ENCODE data around the gene LRRC4B.

Gene LRRC4B

DNA sequence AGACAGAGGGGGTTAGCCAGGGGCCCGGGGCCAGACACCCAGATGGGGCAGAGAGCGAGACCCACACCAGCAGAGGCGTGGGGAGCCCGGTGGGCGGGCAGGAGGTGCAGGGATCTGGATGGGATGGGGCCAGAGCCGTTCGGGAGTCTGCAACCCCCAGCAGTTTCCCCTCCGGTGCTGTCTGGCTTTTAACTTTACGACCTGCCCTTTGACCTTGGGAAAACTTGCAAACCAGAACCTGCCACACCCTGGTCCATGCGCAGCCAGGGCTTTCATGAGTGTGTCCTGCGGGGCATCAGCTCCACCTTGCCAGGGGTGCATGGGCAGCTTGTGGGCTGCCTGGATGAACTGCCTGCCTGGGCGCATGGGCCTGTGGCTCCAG lies 67.1 kb downstream of the LRRC4B start:
- TF ChIP-seq, protein P1, sequence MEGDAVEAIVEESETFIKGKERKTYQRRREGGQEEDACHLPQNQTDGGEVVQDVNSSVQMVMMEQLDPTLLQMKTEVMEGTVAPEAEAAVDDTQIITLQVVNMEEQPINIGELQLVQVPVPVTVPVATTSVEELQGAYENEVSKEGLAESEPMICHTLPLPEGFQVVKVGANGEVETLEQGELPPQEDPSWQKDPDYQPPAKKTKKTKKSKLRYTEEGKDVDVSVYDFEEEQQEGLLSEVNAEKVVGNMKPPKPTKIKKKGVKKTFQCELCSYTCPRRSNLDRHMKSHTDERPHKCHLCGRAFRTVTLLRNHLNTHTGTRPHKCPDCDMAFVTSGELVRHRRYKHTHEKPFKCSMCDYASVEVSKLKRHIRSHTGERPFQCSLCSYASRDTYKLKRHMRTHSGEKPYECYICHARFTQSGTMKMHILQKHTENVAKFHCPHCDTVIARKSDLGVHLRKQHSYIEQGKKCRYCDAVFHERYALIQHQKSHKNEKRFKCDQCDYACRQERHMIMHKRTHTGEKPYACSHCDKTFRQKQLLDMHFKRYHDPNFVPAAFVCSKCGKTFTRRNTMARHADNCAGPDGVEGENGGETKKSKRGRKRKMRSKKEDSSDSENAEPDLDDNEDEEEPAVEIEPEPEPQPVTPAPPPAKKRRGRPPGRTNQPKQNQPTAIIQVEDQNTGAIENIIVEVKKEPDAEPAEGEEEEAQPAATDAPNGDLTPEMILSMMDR (conservative IDR thresholded peaks at IDR 0.05; ENCODE audit: low read depth, low read length) = no peak
- H3K4me3 ChIP-seq (ENCODE audit: low read depth, low read length) = no peak overlapping the region
- no peak for DNase-seq (ENCODE audit: low read depth)

DNA sequence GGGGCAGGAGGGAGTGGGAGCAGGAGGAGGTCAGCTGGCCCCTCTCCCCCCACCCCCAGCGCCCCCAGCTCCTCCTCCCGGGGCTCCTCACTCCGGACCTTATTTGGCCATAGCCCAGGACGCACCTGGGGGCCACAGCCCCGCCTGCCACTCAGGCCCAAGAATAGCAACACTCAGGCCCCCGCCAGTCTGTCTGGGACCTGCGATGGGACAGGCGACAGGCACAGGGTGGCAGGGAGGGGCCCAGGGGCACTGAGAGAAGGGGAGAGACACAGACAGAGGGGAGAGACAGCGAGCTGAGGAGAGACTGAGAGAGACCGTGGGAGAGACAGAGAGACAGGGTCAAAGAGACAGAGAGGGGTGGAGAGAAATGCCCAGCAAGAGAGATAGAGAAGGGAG lies 67.5 kb downstream of the LRRC4B start:
- DNase-seq (ENCODE audit: low read depth) = no peak
- TF ChIP-seq, protein P1 (conservative IDR thresholded peaks at IDR 0.05; ENCODE audit: low read depth, low read length) = no peak
- H3K4me3 ChIP-seq (ENCODE audit: low read depth, low read length) = no peak overlapping the region

DNA sequence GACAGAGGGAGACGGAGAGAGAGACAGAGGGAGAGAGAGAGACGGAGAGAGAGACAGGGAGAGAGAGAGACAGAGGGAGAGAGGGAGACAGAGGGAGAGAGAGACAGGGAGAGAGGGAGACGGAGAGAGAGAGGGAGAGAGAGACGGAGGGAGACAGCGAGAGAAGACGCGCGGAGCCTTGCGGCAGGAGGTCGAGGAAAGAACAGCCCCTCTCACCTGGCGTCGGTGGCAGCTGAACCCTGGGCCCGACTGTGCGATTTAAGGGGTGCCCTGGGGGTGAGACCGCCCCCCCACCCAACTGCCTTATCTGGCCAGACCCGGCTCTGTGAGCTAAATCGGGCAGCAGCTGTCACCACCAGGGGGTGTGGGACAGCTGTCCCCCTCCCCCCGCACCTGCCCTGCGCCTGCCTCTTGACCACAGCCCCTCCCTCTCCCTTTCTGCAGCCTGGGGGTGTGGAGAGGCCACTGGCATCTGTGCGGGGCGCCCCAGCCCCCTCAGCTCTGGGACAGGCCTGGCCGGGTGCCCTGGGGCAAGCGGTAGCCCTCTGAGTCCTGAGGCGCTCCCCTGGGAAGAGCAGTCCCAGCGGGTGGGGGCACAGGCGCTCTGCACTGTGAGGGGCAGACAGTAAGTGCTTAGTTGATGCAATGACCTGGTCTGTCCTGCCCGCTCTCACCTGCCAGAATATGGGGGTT lies 68.0 kb downstream of the LRRC4B start:
- no peak overlapping the region for H3K4me3 ChIP-seq (ENCODE audit: low read depth, low read length)
- DNase-seq (ENCODE audit: low read depth) = no peak
- TF ChIP-seq, protein P1 (conservative IDR thresholded peaks at IDR 0.05; ENCODE audit: low read depth, low read length) = peak; percentile 29

DNA sequence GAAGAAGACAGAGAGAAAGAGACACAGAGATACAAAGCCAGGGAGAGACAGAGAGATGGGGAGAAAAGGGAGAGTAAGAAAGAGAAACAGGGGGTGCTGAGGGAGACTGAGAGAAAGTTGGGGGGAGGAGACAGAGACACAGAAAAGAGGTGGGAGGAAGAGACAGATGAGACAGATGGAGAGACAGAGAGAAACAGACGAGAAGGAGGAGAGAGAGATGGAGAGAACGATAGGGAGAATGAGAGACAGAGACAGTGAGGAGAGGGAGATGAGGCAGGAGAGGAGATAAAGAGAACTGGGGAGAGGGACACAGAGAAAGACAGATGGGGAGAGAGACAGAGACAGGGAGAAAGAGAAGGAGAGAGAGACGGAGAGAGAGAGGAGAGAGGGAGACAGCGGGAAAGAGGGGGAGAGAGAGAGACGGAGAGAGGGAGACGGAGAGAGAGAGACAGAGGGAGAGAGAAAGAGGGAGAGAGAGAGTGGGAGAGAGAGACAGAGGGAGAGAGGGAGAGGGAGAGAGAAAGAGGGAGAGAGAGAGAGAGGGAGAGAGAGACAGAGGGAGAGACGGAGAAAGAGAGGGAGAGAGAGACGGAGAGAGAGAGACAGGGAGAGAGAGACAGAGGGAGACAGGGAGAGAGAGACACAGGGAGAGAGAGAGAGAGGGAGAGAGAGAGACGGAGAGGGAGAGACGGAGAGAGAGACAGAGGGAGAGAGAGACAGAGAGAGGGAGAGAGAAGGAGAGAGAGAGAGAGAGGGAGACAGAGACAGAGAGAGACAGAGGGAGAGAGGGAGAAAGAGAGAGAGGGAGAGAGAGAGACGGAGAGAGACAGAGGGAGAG lies 69.8 kb downstream of the LRRC4B start:
- TF ChIP-seq, protein P1 (conservative IDR thresholded peaks at IDR 0.05; ENCODE audit: low read depth, low read length) = no peak
- no peak overlapping the region for H3K4me3 ChIP-seq (ENCODE audit: low read depth, low read length)
- no peak for DNase-seq (ENCODE audit: low read depth)

DNA sequence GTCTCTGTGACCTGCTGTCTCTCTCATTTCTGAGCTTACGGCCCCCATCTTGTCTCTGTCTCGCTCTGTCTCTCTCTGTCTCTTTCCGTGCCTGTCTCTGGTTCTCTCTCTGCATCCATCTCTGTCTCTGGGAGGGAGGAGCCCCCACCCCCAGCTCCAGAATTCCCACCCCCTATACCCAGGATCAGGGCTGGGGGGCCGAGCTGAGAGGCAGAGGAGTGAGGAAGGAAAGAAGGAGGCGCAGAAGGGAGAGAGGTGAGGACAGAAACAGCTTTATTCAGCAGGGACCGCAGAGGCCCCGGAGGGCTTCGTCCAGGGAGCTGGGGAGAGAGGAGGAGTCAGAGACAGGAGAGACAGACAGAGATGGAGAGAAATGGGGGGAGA lies 71.2 kb downstream of the LRRC4B start:
- TF ChIP-seq, protein P1 (conservative IDR thresholded peaks at IDR 0.05; ENCODE audit: low read depth, low read length) = no peak
- no peak for DNase-seq (ENCODE audit: low read depth)
- H3K4me3 ChIP-seq (ENCODE audit: low read depth, low read length) = no peak overlapping the region

DNA sequence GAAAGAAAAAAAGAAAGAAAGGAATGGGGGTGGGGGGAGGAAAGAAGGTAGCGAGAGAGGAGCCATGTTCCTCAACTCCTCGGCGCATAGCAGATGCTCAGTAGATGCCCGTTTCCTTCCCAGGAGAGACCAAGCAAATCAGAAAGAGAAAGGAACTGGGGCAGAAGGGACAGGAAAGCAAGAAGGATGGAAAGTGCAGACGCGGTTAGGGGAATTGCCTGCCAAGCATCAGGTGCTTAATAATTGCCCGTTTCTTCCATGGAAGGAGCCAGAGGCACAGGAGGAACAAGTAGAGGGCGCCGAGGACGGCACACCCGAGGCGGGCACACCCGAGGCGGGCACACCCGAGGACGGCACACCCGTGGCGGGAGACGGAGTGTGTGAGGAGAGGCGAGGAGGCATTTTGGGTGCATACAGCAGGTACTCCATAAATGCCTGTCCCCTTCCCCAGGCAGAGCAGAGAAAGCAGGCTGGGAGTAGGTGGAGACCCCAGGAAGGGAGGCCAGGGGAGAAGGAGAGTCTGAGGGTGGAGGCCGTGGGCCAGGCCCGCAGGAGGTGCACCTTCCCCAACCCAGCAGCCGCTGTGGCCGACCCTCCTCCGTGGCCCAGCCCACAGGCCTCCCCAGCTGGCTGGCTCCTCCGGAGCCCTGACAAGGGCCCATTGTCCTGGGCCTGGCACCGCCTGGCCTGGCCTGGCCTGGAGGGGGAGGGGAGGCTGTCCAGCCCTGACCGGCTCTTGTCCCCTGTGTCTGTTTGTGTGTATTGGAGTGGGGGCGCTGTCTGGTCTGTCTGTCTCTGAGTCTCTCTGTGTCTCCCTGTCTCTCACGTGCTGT lies 71.8 kb downstream of the LRRC4B start:
- H3K4me3 ChIP-seq (ENCODE audit: low read depth, low read length) = no peak overlapping the region

More for the DNA sequence above, 71.8 kb downstream of the LRRC4B start:
- TF ChIP-seq, protein P1 (conservative IDR thresholded peaks at IDR 0.05; ENCODE audit: low read depth, low read length) = no peak
- no peak for DNase-seq (ENCODE audit: low read depth)

All from choroid plexus epithelial cell (primary cell).